Neural crest cell (in vitro differentiated cells): ENCODE results near the gene SLC25A19. TPM values are rescaled to one million over a fixed set of nuclear protein-coding genes. Genes with fewer than 3 reads are reported as not detected.
A peak's percentile ranks its signal among the peaks of the same experiment; 100 is the strongest.
"Not testable (repeated sequence)": the region's sequence is repeated elsewhere in the genome, so short reads cannot be mapped to it uniquely, and the experiment has no call there.

ENCODE experiments used
- DNase-seq: peaks from one replicate; pipeline ENCODE4 v3.0.0; 2021; ENCODE audit warnings: low read depth, mixed read lengths, low spot score
- H3K27ac Mint-ChIP-seq: one replicate; pipeline ENCODE4 v1.8.0; 2021; ENCODE audit warnings: mild to moderate bottlenecking, mixed read lengths; ENCODE audit not compliant: unreplicated experiment
- H3K27me3 Mint-ChIP-seq: 2 replicates; pipeline ENCODE4 v1.8.0; 2021; ENCODE audit warnings: low read depth, mild to moderate bottlenecking, mixed read lengths
- H3K36me3 Mint-ChIP-seq: 2 replicates; pipeline ENCODE4 v1.8.0; 2021; ENCODE audit warnings: low read depth, mild to moderate bottlenecking, mixed read lengths
- H3K4me1 Mint-ChIP-seq: 2 replicates; pipeline ENCODE4 v1.8.0; 2021; ENCODE audit warnings: mixed read lengths
- H3K4me3 Mint-ChIP-seq: one replicate; pipeline ENCODE4 v1.8.0; 2021; ENCODE audit warnings: mild to moderate bottlenecking, mixed read lengths
- H3K9me3 Mint-ChIP-seq: 2 replicates; pipeline ENCODE4 v1.8.0; 2021; ENCODE audit warnings: mixed read lengths
- CTCF ChIP-seq: fragments of 200-600 bp; sonication (generic); conservative IDR thresholded peaks from 2 replicates; pipeline ENCODE4 v1.5.0; 2021; ENCODE audit warnings: antibody characterized with exemption, mild to moderate bottlenecking
- total RNA-seq: library from RNA; stranded (reverse); gene quantifications from 2 replicates; pipeline ENCODE4 v1.2.1, GENCODE V29; 2021

The SLC25A19 gene
- total RNA-seq, 1 donor from 2014 or later: 18.6 TPM

GRCh38 chr17:75289832-75290337 is 652 bp upstream of the SLC25A19 start:
- peak overlapping the region; percentile 91 for H3K27ac Mint-ChIP-seq
- TF ChIP-seq CTCF: peak; percentile 27
- H3K27me3 Mint-ChIP-seq: peaks cover 8% of the 10 kb centered on the region
- H3K4me3 Mint-ChIP-seq: peak overlapping the region; percentile 94
- no peaks in the 10 kb centered on the region for H3K9me3 Mint-ChIP-seq
- no peaks in the 10 kb centered on the region for H3K36me3 Mint-ChIP-seq
- peaks cover 12% of the 10 kb centered on the region for H3K4me1 Mint-ChIP-seq
- DNase-seq: no peak

- H3K9me3 Mint-ChIP-seq: no peaks in the 10 kb centered on the region
- H3K27me3 Mint-ChIP-seq: peaks cover 8% of the 10 kb centered on the region
- TF ChIP-seq CTCF: no peak
- peak overlapping the region; percentile 20 for H3K27ac Mint-ChIP-seq
- H3K4me3 Mint-ChIP-seq: peak overlapping the region; percentile 94
- peak; percentile 18 for DNase-seq
- no peaks in the 10 kb centered on the region for H3K36me3 Mint-ChIP-seq
- H3K4me1 Mint-ChIP-seq: peaks cover 12% of the 10 kb centered on the region
Measured at GRCh38 chr17:75288770-75289114, 491 bp downstream of the SLC25A19 start.

- DNase-seq: no peak
- no peaks in the 10 kb centered on the region for H3K36me3 Mint-ChIP-seq
- H3K4me1 Mint-ChIP-seq: peaks cover 12% of the 10 kb centered on the region
- peaks cover 8% of the 10 kb centered on the region for H3K27me3 Mint-ChIP-seq
- no peak overlapping the region for H3K27ac Mint-ChIP-seq
- H3K4me3 Mint-ChIP-seq: peak overlapping the region; percentile 94
- TF ChIP-seq CTCF: no peak
- no peaks in the 10 kb centered on the region for H3K9me3 Mint-ChIP-seq
Measured at GRCh38 chr17:75288359-75288758, 874 bp downstream of the SLC25A19 start.

- no peak for TF ChIP-seq CTCF
- DNase-seq: no peak
- Mint-ChIP-seq H3K4me3 (peak overlapping the region; percentile 76), H3K4me1 (peaks cover 12% of the 10 kb centered on the region), H3K27me3 (peaks cover 8% of the 10 kb centered on the region), H3K36me3 (no peaks in the 10 kb centered on the region), H3K9me3 (no peaks in the 10 kb centered on the region), H3K27ac (no peak overlapping the region)
Measured at GRCh38 chr17:75287221-75287620, 2.0 kb downstream of the SLC25A19 start.

- H3K4me1 Mint-ChIP-seq: peaks cover 12% of the 10 kb centered on the region
- H3K36me3 Mint-ChIP-seq: no peaks in the 10 kb centered on the region
- H3K4me3 Mint-ChIP-seq: peak overlapping the region; percentile 49
- H3K27ac Mint-ChIP-seq: no peak overlapping the region
- H3K27me3 Mint-ChIP-seq: peaks cover 6% of the 10 kb centered on the region
- no peak for TF ChIP-seq CTCF
- DNase-seq: no peak
- H3K9me3 Mint-ChIP-seq: no peaks in the 10 kb centered on the region
Measured at GRCh38 chr17:75285123-75285522, 4.1 kb downstream of the SLC25A19 start.

- H3K9me3 Mint-ChIP-seq, H3K36me3 Mint-ChIP-seq, H3K4me3 Mint-ChIP-seq, DNase-seq, H3K4me1 Mint-ChIP-seq, H3K27me3 Mint-ChIP-seq, H3K27ac Mint-ChIP-seq: not testable (repeated sequence)
Measured at GRCh38 chr17:75280189-75280588, 9.0 kb downstream of the SLC25A19 start.
